HG02885 (cell line): Measurements from ENCODE around the gene HTT-AS.

Experiments
- ATAC-seq: cut with Tn5 transposase; IDR thresholded peaks from one replicate; pipeline ENCODE4 v1.9.1; 2021; ENCODE audit warnings: mild to moderate bottlenecking; ENCODE audit not compliant: unreplicated experiment, poor library complexity

HTT-AS gene

DNA sequence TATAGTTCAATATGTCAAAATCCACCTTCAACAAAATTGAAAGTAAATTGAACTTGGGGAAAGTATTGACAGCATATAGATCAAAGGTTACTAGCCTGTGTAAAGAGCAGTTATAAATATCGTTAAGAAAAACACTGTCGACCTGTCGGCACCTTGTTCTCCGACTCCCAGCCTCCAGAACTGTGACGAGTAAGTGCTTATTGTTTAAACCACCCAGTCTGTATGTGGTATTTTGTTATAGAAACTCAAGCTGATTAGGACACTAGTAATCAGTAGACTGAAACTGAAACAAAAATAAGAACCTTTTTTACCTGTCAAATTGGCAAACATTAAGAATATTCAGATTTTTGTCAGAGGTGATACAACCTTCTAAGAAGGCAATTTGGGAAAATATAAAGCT is 17.1 kb upstream of the HTT-AS start:
- ATAC-seq, result no peak

DNA sequence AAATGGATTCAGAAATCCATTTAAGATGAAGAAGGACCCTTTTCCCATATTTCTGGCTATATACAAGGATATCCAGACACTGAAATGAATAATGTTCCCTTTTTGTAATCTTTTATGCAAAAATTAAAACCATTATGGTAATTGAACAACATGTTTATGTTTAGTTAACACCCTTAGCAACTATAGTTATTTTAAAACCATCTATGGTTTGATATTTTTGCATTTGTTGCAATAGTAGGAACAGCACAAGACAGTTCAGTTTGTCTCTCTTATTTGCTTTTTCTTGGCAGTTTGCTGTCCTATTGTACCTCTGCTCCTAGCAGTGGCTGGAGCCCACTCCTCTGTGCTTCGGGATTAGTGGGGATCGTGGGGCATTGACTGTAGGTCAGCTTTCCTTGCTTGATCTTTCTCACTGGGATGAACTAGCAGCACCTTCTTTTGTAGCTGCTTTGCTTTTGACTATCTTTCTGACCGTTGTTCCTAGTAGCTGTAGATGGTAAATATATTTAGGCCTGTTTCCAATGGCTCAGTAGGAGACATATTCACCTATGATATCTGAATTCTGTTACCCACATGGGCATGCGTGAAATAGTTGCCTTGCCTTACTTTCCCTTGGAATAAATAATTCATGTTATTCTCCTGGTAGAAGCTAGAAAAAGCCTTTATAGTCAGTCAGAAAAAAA is 12.9 kb upstream of the HTT-AS start:
- ATAC-seq, result no peak

DNA sequence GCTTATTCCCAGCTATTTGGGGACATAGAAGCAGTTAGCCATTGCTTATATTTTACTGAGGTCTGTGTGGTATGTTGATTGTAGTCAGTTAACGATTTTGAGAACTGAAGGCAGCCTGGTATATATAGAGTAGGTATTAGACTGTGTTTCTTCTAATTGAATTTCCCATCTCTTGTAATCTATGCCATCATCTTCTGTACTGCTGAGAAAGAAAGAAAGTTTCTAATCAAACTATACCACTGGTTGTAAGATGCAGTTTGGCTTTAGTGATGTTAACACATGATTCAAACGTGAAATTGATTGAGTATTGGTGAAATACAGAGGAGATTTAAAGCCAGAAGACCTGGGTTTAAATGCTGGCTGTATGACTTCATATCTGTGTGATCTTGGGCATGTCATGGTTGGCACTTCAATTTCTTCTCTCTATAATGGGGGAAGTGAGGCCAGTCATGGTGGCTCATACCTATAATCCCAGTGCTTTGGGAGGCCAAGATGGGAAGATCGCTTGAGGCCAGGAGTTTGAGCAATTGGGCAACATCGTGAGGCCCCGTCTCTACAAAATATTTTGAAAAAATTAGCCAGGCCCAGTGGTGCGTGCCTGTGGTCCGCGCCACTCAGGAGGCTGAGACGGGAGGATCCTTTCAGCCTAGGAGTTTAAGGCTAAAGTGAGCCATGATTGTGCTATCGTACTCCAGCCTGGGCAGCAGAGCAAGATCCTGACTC is 11.8 kb upstream of the HTT-AS start:
- no peak for ATAC-seq

DNA sequence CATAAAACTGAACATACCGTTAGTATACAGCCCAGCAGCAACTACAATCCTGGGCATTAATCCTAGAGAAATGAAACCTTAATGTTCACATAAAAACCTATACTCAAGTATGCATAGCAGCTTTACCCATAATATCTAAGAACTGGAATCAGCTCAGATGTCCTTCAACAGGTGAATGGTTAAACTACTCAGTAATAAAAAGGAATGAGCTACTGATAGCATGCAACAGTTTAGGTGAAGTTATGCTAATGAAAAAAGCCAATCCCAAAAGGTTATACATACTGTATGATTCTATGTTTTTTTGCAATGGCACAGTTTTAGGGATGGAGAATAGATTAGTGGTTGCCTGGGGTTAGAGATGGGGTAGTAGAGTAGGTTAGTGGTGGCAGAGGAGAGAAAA is 9.4 kb upstream of the HTT-AS start:
- ATAC-seq, result no peak

DNA sequence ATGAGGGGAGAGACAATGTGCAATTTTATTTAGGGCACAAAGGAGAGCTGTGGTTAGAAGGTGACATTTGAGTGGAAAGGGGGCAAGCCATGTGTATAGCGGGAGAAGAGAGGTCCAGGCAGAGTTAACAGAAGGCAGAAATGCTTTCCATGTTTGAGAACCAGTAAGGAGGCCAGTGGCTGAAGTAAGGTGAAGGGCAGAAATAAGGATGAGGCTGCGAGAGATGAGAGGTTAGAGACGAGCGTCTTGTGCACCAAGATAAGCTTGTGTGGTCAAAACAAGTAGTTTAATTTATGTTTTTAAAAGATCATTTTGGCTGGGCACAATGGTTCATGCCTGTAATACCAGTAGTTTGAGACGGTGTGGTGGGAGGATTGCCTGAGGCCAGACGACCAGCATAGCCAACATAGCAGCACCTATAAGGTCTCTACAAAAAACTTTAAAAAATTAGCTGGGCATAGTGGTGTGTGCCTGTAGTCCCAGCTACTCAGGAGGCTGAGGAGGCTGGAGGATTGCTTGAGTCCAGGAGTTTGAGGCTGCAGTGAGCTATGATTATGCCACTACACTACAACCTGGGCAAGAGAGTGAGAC is 8.7 kb upstream of the HTT-AS start:
- ATAC-seq, result no peak

DNA sequence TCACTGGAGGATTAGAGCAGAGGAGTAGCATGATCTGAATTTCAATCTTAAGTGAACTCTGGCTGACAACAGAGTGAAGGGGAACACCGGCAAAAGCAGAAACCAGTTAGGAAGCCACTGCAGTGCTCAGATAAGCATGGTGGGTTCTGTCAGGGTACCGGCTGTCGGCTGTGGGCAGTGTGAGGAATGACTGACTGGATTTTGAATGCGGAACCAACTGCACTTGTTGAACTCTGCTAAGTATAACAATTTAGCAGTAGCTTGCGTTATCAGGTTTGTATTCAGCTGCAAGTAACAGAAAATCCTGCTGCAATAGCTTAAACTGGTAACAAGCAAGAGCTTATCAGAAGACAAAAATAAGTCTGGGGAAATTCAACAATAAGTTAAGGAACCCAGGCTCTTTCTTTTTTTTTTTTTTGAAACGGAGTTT is 5.4 kb upstream of the HTT-AS start:
- ATAC-seq, result no peak

DNA sequence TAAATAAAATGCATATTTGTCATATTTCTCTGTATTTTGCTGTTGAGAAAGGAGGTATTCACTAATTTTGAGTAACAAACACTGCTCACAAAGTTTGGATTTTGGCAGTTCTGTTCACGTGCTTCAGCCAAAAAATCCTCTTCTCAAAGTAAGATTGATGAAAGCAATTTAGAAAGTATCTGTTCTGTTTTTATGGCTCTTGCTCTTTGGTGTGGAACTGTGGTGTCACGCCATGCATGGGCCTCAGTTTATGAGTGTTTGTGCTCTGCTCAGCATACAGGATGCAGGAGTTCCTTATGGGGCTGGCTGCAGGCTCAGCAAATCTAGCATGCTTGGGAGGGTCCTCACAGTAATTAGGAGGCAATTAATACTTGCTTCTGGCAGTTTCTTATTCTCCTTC is 3.5 kb upstream of the HTT-AS start:
- peak; percentile 33 for ATAC-seq

DNA sequence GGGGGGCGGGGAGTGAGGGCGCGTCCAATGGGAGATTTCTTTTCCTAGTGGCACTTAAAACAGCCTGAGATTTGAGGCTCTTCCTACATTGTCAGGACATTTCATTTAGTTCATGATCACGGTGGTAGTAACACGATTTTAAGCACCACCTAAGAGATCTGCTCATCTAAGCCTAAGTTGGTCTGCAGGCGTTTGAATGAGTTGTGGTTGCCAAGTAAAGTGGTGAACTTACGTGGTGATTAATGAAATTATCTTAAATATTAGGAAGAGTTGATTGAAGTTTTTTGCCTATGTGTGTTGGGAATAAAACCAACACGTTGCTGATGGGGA is 1.3 kb upstream of the HTT-AS start:
- ATAC-seq, result no peak

DNA sequence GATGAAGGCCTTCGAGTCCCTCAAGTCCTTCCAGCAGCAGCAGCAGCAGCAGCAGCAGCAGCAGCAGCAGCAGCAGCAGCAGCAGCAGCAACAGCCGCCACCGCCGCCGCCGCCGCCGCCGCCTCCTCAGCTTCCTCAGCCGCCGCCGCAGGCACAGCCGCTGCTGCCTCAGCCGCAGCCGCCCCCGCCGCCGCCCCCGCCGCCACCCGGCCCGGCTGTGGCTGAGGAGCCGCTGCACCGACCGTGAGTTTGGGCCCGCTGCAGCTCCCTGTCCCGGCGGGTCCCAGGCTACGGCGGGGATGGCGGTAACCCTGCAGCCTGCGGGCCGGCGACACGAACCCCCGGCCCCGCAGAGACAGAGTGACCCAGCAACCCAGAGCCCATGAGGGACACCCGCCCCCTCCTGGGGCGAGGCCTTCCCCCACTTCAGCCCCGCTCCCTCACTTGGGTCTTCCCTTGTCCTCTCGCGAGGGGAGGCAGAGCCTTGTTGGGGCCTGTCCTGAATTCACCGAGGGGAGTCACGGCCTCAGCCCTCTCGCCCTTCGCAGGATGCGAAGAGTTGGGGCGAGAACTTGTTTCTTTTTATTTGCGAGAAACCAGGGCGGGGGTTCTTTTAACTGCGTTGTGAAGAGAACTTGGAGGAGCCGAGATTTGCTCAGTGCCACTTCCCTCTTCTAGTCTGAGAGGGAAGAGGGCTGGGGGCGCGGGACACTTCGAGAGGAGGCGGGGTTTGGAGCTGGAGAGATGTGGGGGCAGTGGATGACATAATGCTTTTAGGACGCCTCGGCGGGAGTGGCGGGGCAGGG is 711 bp upstream of the HTT-AS start:
- peak; percentile 6 for ATAC-seq

DNA sequence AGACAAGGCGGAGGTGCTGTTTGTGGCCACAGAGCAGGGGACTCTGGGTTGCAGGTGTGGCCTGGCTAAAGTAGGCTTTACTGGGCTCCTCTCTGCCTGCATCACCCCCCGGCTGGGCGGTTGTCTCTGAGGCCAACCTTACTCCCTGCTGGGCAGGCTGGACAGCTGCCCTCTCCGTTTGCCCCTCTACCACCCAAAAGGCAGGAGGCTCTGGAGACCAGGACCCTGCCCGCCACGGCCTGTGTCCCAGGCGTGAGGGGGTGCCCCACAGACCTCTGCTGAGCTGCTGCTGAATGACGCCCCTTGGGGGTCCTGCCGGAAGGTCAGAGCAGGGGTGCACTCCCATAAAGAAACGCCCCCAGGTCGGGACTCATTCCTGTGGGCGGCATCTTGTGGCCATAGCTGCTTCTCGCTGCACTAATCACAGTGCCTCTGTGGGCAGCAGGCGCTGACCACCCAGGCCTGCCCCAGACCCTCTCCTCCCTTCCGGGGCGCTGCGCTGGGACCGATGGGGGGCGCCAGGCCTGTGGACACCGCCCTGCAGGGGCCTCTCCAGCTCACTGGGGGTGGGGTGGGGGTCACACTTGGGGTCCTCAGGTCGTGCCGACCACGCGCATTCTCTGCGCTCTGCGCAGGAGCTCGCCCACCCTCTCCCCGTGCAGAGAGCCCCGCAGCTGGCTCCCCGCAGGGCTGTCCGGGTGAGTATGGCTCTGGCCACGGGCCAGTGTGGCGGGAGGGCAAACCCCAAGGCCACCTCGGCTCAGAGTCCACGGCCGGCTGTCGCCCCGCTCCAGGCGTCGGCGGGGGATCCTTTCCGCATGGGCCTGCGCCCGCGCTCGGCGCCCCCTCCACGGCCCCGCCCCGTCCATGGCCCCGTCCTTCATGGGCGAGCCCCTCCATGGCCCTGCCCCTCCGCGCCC is 920 bp downstream of the HTT-AS start:
- ATAC-seq, result peak; percentile 32

DNA sequence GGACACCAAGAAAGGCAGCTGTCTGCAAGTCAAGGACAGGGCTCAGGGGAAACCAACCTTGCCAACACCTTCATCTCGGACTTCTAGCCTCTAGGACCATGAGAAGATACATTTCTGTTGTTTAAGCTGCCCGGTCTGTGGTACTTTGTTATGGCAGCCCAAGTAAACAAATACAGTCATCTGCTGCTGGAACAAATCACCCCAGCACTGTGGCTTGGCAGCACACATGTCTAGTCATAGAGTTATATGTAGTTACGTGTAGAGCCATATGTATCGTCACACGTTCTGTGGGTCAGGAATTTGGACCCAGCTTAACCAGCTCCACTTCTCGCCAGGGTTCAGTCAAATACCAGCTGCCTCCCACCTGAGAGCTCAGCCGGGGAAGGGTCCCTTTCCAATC is 2.5 kb downstream of the HTT-AS start:
- no peak for ATAC-seq

DNA sequence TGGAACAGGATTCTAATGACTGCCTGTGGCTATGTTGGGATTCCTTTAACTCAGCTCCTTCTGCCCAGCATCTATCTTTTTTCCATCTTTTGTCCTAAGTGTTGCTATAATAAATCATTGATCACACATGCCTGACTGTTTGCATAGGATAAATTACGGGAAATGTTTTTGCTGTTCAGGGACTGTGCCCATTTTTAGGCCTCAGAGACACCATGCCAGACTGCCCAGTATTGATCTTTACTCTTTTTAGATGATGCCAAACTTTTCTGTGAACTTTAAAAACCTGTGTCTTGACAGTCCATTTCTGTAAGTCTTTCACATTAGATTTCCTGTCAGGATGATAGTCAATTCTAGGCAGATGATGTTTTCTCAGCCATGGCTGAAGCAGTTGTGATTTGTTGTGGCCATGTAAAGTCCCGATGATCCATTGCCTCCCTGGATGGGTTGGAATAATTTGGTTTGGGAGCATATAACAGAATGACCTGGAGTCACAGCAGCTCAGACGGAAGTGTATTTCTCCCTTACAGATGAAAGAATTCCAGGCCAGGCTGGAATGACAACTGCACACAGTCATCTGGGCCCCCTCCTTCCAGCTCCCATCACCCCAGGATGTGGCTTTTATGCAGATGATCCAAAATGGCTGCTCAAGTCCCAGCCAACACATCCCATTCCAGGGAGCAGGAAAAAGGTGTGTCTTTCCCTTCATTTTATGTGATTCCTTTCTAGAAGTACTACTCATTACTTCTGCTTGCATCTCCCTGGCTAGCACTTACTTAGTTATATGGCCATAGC is 3.4 kb downstream of the HTT-AS start:
- no peak for ATAC-seq

DNA sequence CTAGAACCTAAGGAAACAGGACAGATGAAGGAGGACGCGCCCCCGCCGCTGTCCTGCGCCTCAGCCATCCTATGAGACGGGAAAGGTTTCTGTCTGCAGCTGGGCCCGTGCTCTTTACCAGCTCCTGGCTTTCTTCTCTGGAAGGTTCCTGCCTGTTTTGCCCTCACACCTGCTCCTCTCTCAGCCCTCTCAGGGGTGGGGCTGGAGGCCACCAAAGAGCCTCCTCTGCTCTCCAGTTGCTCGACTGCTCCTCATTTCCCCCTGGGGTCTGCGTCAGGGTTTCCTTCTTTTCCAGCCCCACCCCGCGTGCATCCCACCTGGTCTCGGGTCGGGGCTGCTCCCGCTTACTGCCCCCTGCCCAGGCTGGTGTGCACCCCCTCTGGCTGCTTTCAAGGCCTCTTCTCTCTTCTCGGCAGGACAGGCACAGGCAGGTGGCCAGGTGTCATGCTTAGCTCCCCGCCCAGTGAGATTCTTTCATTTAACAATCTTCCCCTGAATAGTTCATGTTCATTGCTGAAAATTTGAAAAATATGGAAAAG is 4.6 kb downstream of the HTT-AS start:
- ATAC-seq, result no peak

DNA sequence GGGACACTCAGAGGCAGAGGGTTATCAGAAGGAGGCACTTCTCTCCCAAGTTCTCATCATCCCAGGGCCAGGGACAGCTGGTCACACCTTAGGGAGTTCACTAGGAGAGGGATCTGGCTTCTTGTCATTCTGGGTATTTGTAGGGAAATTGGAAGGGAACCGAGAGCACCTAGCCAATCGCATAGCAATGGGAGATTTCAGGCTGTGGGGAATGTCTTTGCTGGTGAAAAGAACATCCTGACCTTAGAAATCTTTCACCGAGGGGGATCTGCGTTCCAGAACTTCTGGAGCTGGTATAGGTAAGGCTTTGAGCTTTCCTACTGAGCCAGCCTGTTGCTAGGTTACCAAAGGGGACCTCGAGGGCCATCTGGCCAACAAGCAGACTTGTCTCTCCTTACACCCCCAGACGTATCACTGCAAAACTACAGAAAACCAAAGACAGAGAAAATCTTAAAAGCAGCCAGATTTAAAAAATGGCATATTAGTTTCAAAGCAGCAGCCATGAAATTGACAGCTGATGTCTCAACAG is 6.8 kb downstream of the HTT-AS start:
- no peak for ATAC-seq

DNA sequence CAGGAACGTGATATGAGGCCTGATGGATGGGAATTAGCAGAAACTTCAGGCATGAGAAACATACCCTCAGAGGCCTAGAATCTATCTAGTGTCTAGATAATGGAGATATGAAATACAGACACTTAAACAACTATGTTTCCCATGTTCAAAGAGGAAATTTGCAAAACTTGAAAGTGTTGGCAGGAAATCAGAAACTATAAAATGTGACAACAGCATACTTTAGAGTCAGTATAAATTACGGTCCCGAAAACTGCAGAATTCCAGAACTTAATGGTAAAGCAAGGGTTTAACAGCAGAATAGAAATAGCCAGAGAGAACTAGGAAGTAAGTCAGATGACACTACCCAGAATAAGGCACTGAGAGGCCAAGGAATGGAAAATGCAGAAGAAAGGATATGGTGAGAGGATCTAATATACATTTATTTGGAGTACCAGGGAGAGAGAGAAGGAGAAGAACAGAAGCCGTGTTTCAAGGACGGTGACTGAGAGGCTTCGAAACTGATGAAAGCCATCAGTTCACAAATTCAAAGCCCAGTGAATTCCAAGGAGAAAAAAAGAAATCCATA is 7.4 kb downstream of the HTT-AS start:
- no peak for ATAC-seq

DNA sequence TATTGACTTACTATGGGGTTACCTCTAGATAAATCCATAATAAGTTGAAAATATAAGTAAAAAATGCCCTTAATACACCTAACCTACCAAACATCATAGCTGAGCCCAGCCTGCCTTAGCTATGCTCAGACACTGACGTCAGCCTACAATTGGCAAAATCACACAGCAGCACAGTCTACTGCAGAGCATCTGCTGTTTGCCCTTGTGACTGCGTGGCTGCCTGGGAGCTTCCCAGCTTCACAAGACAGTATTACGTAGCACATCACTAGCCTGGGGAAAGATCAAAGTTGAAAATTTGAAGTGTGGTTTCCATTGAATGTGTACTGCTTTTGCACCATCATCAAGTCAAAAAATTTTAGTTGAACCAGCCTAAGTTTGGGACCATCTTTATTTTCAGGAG is 8.8 kb downstream of the HTT-AS start:
- no peak for ATAC-seq

DNA sequence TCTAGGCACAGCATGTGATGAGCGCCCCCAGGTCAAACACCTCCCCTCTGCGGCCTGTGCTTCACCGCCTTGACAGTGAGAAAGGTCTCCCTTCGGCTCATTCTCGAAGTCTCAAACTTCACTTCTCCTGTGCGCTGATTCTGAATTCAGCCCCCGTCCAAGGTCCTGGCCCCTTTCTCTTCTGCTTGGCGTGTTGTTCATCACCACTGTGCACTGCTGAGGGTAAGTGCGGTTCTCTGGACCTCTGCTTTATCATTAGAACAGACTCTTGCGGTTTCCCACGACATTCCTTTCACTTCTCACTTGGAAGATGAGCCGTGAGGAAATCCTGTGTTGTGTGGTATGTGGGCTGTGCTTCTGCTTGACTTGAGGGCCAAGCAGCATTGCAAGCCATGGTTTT is 11.9 kb downstream of the HTT-AS start:
- no peak for ATAC-seq

DNA sequence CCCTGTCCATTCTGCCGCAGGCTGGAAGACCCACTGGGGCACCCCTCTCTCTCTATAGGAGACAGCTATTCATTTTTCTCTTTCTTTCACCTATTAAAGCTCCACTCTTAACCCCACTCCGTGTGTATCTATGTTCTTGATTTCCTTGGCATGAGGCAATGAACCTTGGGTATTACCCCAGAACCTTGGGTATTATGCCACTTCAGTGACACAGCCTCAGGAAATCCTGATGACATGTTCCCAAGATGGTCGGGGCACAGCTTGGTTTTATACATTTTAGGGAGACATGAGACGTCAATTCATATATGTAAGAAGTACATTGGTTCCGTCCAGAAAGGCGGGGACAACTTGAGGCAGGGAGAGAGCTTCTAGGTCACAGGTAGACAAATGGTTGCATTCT is 13.4 kb downstream of the HTT-AS start:
- ATAC-seq, result no peak
